ENCODE results near the gene AHNAK2. TPM values are rescaled to one million over a fixed set of nuclear protein-coding genes. Genes with fewer than 3 reads are reported as not detected.

Gene AHNAK2
- total and polyA plus RNA-seq, 2 experiments from 2014 or later: 38.3 to 58.0 TPM

- Histone ChIP-seq H3K4me1 (ENCODE audit: insufficient read depth) (no peaks in the 10 kb centered on the region), H3K4me3 (no peak overlapping the region), H3K79me2 (ENCODE audit: insufficient read depth) (no peaks in the 10 kb centered on the region), H3K27ac (no peak overlapping the region), H3K9me2 (ENCODE audit: insufficient read depth) (no peaks in the 10 kb centered on the region), H3K9ac (no peak overlapping the region), H3K27me3 (replicated peaks; ENCODE audit: insufficient read depth) (no peaks in the 10 kb centered on the region), H3K9me3 (ENCODE audit: low read depth) (no peaks in the 10 kb centered on the region), H2AFZ (no peak overlapping the region), H3K4me2 (ENCODE audit: unreplicated experiment) (no peak overlapping the region), H3K36me3 (ENCODE audit: low read depth) (no peaks in the 10 kb centered on the region), H3F3A (ENCODE audit: insufficient read depth) (0 out of 2 replicates have a peak, but pooled peaks cover 8% of the 10 kb centered on the region), H4K20me1 (ENCODE audit: insufficient read depth) (no peaks in the 10 kb centered on the region)
- in situ Hi-C loops (cut with MboI): no loop called here
- TF ChIP-seq EZH2 (IDR thresholded peaks at IDR 0.05; ENCODE audit: insufficient read depth, poor library complexity, severe bottlenecking): no peak
- no peak for TF ChIP-seq EZH2phosphoT487 (IDR thresholded peaks at IDR 0.05; ENCODE audit: insufficient read depth, low read depth)
- WGBS, 2 experiments (ENCODE audit: low coverage in 1 of 2, low lambda C conversion rate in 2 of 2, missing lambda C conversion rate in 2 of 2): 20 to 22% methylated on average over 2 of the region's 2 CpGs
- DNase-seq: no peak
These were observed 42.2 kb downstream of the AHNAK2 start for GRCh38 chr14:104935955-104936354.

DNA sequence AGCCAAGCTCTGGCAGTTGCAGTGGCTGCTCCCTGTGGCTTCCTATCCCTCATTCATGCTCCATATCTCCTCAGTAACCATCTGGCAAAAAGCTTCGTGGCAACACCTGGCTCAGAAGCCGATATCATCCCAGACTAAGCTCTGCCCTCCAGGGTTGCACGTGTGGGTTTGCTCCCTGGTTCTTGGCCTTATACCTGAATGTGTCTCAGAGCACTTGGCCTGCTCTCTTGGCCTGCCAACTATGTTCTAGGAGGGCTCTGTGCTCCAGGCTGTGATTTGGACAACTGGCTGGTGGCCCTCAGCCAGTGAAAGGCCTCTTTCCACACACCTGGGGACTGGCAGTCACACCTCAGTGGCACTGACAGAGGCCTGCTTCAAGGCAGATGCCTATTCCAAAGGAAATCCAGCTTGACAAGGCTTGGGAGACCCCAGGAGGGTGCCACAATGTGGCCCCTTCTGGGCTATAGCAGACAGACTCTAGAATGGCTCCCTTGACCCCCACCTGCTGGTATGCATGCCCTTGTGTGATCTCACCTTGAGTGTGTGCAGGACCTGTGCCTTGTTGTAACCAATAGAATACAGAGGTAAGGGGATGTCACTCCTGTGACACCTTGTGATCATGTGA is 43.0 kb downstream of the AHNAK2 start:
- no peak overlapping the region for H2AFZ ChIP-seq
- H3K27ac ChIP-seq: no peak overlapping the region
- no peak for DNase-seq
- 55 to 58% methylated on average over 3 of the region's 3 CpGs for WGBS, 2 experiments (ENCODE audit: low coverage in 1 of 2, low lambda C conversion rate in 2 of 2, missing lambda C conversion rate in 2 of 2)
- H3K4me2 ChIP-seq (ENCODE audit: unreplicated experiment): no peak overlapping the region
- no peaks in the 10 kb centered on the region for H4K20me1 ChIP-seq (ENCODE audit: insufficient read depth)
- in situ Hi-C loops (cut with MboI): no loop called here
- H3K9me3 ChIP-seq (ENCODE audit: low read depth): no peaks in the 10 kb centered on the region
- no peak overlapping the region for H3K9ac ChIP-seq
- H3F3A ChIP-seq (ENCODE audit: insufficient read depth): 0 out of 2 replicates have a peak, but pooled peaks cover 11% of the 10 kb centered on the region
- TF ChIP-seq EZH2phosphoT487 (IDR thresholded peaks at IDR 0.05; ENCODE audit: insufficient read depth, low read depth) (no peak), EZH2 (IDR thresholded peaks at IDR 0.05; ENCODE audit: insufficient read depth, poor library complexity, severe bottlenecking) (no peak)
- no peak overlapping the region for H3K4me3 ChIP-seq
- no peaks in the 10 kb centered on the region for H3K36me3 ChIP-seq (ENCODE audit: low read depth)
- no peaks in the 10 kb centered on the region for H3K9me2 ChIP-seq (ENCODE audit: insufficient read depth)
- no peaks in the 10 kb centered on the region for H3K79me2 ChIP-seq (ENCODE audit: insufficient read depth)
- no peaks in the 10 kb centered on the region for H3K4me1 ChIP-seq (ENCODE audit: insufficient read depth)
- H3K27me3 ChIP-seq (replicated peaks; ENCODE audit: insufficient read depth): no peaks in the 10 kb centered on the region

DNA sequence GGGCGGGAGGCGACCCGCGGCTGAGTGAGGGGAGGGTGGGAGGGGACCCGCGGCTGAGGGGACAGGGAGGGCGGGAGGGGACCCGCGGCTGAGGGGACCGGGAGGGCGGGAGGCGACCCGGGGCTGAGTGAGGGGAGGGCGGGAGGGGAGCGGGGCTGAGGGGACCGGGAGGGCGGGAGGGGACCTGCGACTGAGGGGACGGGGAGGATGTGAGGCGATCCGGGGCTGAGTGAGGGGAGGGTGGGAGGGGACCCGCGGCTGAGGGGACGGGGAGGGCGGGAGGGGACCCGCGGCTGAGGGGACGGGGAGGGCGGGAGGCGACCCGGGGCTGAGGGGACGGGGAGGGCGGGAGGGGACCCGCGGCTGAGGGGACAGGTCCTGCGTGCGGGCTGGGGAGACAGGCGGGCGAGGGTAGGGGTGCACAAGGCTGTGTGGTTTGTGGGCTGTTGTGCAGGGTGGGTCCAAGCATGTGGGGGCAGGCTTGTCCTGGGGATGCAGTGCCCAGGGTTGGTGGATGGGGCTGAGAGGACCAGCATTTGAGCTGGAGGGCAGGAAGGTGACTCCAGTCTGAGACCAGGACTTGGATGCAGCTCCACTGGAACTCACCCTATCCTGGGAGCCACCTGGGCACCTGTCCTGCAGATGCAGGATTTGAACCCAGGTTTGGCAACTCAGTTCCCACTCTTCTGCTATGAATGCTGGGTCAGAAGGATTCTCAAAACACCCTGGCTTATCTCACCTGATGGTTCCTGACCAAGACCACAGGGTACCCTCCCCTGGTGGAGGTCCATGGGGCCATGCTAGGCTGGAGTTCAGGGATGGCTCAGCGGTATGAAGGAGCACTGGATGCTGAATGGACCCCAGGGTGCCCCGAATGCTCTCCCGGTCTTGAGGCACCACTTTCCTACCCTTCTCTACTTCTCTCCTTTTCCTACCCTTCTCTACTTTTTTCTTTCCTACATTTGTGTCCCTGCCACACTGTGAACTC is 44.1 kb downstream of the AHNAK2 start:
- Histone ChIP-seq H4K20me1 (ENCODE audit: insufficient read depth) (no peaks in the 10 kb centered on the region), H3K9me2 (ENCODE audit: insufficient read depth) (no peaks in the 10 kb centered on the region), H3K9ac (no peak overlapping the region), H3K4me1 (ENCODE audit: insufficient read depth) (no peaks in the 10 kb centered on the region), H3K4me3 (no peak overlapping the region), H2AFZ (no peak overlapping the region), H3K27ac (no peak overlapping the region), H3F3A (ENCODE audit: insufficient read depth) (0 out of 2 replicates have a peak, but pooled peaks cover 11% of the 10 kb centered on the region), H3K4me2 (ENCODE audit: unreplicated experiment) (no peak overlapping the region), H3K79me2 (ENCODE audit: insufficient read depth) (no peaks in the 10 kb centered on the region), H3K36me3 (ENCODE audit: low read depth) (no peaks in the 10 kb centered on the region), H3K27me3 (replicated peaks; ENCODE audit: insufficient read depth) (no peaks in the 10 kb centered on the region), H3K9me3 (ENCODE audit: low read depth) (no peaks in the 10 kb centered on the region)
- no peak for DNase-seq
- 10 to 75% methylated on average over 3 to 40 of the region's 42 CpGs for WGBS, 2 experiments (ENCODE audit: low coverage in 1 of 2, low lambda C conversion rate in 2 of 2, missing lambda C conversion rate in 2 of 2)
- TF ChIP-seq EZH2 (IDR thresholded peaks at IDR 0.05; ENCODE audit: insufficient read depth, poor library complexity, severe bottlenecking) (no peak), EZH2phosphoT487 (IDR thresholded peaks at IDR 0.05; ENCODE audit: insufficient read depth, low read depth) (no peak)
- in situ Hi-C loops (cut with MboI): no loop called here

DNA sequence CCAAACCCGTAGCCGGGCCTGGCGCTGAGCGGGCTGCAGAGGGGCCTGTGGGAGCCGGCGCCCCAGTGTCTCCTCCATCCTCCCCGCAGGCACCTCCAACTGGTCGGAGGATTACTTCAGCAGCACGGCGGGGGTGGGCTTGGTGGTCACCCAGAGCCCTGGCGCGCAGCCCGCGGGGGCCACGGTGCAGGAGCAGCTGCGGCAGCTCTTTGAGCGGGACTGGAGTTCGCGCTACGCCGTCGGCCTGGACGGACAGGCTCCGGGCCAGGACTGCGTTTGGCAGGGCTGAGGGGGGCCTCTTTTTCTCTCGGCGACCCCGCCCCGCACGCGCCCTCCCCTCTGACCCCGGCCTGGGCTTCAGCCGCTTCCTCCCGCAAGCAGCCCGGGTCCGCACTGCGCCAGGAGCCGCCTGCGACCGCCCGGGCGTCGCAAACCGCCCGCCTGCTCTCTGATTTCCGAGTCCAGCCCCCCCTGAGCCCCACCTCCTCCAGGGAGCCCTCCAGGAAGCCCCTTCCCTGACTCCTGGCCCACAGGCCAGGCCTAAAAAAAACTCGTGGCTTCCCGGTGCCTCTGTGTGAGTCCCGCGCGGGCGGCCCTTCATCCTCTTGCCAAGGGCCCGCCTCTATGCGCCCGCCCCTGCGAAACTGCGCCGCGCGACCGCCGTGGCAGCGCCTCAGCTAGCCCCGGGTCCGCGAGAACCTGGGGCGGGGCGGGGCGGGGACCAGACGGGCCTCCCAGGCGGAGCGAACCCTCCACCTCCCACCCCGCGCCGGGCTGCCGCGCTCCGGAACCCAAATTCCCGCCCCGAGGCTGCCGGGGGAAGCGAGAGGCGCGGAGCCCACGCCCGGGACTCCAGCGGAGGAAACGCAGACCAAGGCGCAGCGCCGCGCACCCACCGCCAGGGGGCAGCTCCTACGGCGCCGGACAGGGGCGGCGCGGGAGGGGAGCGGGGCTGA is 45.2 kb downstream of the AHNAK2 start:
- H3K9me2 ChIP-seq (ENCODE audit: insufficient read depth): no peaks in the 10 kb centered on the region
- no peaks in the 10 kb centered on the region for H3K36me3 ChIP-seq (ENCODE audit: low read depth)
- no peaks in the 10 kb centered on the region for H3K79me2 ChIP-seq (ENCODE audit: insufficient read depth)
- H3K27me3 ChIP-seq (replicated peaks; ENCODE audit: insufficient read depth): no peaks in the 10 kb centered on the region
- no peaks in the 10 kb centered on the region for H3K9me3 ChIP-seq (ENCODE audit: low read depth)
- H3K4me2 ChIP-seq (ENCODE audit: unreplicated experiment): peak overlapping the region; percentile 65
- in situ Hi-C loops (cut with MboI): no loop called here
- TF ChIP-seq EZH2 (IDR thresholded peaks at IDR 0.05; ENCODE audit: insufficient read depth, poor library complexity, severe bottlenecking) (no peak), EZH2phosphoT487 (IDR thresholded peaks at IDR 0.05; ENCODE audit: insufficient read depth, low read depth) (no peak)
- peak overlapping the region; percentile 78 for H3K9ac ChIP-seq
- H3K27ac ChIP-seq: no peak overlapping the region
- H3K4me3 ChIP-seq: peak overlapping the region; percentile 72
- peak overlapping the region; percentile 87 for H2AFZ ChIP-seq
- peak; percentile 91 for DNase-seq
- WGBS, 2 experiments (ENCODE audit: low coverage in 1 of 2, low lambda C conversion rate in 2 of 2, missing lambda C conversion rate in 2 of 2): 12 to 20% methylated on average over 54 to 78 of the region's 100 CpGs
- no peaks in the 10 kb centered on the region for H3K4me1 ChIP-seq (ENCODE audit: insufficient read depth)
- no peaks in the 10 kb centered on the region for H4K20me1 ChIP-seq (ENCODE audit: insufficient read depth)
- 0 out of 2 replicates have a peak, but pooled peaks cover 6% of the 10 kb centered on the region for H3F3A ChIP-seq (ENCODE audit: insufficient read depth)
